GM18511 (cell line): ENCODE results near the gene RASL12.
A peak's percentile ranks its signal among the peaks of the same experiment; 100 is the strongest.

Experiments
- ATAC-seq: cut with Tn5 transposase; IDR thresholded peaks from one replicate; pipeline ENCODE4 v1.9.1; 2021; ENCODE audit warnings: mild to moderate bottlenecking, moderate library complexity; ENCODE audit not compliant: unreplicated experiment

RASL12 gene

DNA sequence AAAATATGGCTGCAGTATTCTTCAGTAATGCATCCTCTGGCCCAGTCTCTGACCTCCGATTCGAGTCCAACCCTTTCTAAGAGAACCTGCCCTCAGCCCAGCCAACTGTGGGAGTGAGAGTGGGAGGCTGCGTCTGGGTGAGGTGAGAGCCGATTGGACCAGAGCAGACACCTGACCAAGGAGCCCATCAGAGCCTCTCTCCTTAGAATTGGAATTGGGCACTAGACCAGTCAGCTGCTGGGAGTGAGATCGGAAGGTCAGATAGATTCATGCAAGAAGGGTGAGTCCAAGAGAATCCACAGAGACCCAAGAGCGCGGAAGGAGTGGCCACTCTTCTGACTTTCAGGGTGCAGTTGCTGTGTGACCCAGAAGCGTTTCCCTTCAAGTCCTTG lies 10.2 kb downstream of the RASL12 start:
- ATAC-seq, result no peak

DNA sequence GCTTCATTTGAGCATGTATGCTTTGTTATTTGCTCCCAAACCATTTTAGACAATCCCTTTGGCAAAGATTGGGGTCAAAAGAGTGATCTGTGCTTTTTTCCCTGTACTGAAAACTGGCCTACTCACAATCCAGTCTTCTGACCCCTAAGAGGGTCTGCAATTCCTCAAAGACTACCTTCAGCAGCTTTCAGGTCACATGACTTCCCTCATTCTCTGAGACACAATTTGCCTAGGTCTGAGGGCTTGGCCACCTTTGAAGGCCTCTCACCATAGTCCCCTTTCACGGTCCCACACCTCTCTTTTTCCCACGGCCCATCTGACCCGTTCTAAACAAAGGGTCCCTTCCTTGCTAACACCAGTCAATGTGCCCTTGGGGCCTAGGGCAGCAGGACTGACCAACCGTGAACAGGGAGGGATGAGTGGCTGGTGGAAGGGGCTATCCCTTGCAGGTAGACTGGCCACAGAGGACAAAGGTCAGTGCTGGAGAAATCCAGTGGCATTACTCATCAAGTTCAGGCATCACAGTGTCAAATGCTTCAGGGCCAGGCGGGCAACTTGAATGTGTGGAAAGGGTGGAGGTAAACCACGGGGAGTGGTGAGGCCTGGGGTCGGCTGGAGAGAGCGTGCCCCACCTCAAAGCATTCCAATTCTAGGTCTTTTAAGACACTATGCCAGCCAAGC lies 10.8 kb downstream of the RASL12 start:
- no peak for ATAC-seq

DNA sequence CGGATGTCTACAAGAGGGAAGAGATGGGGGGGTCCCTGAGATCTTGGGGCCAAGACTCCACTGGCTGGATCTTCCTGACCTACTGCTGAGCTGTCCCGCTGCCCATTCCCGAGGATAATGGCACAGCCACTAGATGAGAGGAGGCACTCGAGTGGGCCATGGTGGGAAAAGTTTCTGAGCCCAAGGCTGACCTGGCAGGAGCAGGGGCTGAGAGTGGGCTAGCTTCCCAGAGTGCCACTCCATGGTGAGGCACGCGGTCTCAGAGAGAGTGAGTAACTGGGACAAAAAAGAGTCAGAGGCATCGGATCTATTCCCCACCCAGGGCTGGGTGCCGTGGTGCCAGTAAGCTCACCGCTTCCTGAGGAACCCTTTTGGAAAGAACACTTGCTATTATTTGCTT lies 11.7 kb downstream of the RASL12 start:
- no peak for ATAC-seq

DNA sequence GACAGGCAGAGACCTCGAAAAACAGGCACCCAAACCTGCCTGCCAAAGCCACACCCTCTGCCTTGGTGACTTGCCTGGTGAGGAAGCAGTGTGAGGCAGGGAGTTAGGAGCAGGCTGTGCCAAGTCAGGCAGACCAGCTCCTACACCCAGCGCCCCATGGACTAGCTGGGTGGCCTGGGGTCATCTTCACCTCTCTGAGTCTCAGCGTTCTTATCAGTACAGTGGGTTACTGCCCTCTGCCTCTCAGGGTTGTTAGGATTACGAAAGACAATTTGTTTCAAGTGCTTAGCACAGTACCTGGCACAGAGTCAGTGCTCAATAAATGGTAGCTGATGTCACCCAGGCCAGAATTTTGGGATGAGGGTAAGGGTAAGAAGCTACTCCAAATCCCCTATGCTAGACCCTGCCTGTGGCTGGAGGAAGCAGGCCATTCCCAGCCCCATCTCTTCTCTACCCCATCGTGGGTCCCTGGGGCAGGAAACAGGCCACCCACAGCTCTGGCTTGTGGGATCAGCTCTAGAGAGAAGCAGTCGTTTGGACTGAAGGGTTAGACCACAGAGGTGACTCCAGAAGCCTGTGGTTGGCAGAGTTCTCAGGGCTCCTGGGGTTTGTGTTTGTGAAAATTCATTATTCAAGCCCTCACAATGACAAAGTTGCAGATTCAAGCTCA lies 12.5 kb downstream of the RASL12 start:
- ATAC-seq, result no peak

DNA sequence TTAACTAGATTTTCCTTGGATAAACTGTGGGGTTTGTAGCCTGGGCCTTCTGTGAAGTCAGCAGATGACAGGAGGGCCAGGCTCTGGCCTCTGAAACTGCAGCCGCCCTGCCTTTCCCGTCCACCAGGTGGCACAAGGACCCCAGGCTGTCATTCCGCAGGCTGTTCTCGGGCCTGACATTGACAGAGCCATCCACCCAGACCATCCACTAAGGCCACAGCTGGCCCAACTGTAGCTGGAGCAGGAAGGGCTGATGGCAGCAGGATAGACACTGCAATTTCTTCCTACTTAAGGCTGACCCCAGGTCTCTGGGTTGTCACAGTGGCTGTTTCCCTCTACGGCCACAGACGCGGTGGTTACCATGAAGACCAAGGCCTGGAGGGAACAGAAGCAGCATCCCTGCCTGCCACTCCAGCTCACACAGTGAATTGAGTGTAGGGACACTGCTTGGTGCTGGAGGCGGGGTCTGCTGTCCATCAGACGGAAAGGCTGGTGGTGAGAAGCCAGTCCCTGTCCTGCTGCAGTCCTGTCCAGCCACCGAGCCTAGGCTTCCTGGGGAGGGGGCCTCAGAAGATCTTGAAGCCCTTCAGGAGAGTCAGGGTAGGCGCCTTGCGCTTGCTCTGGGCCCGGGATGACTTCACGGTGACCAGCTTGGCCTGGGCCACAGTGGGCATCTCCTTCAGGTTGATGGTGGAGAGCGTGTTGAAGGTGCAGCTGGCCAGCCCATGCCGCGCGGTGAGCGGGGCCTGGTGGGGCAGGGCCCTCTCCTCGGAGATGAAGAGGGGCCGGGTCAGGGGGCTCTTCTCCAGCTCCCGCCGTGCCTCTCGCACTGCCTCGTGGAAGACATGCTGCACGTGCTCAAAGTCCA lies 13.2 kb downstream of the RASL12 start:
- no peak for ATAC-seq

DNA sequence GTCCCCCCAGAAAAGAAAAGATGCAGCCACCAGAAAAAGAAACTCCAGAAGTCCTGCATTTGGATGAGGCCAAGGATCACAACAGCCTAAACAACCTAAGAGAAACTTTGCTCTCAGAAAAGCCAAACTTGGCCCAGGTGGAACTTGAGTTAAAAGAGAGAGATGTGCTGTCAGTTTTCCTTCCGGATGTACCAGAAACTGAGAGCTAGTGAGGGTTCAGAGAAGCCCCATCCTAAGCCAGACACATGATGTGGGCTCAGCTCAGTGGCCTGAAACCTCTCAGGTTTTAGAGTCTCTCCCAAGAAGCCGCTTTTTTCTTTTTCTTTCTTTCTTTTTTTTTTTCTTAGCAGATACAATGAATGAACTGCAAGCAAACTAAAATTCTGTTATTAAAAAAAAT lies 14.8 kb downstream of the RASL12 start:
- ATAC-seq, result no peak

DNA sequence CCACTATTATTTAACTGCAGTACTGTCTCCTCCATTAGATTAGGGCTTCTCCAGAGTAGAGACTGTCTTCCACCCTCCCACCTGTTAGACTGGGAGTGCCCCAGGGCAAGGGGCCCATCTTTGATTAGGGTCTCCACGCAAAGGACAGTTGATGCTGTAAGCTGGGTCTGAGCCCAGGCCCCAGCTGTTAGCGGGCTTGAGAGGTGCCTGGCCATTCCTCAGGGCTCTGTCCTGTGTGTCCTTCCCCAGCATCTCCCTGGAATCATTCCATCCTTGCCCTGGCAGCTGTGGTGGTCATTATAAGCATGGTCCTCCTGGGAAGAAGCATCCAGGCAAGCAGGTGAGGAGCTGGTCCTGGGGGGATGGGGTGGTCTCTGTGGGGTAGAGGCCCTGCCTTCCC lies 16.5 kb downstream of the RASL12 start:
- ATAC-seq, result no peak

DNA sequence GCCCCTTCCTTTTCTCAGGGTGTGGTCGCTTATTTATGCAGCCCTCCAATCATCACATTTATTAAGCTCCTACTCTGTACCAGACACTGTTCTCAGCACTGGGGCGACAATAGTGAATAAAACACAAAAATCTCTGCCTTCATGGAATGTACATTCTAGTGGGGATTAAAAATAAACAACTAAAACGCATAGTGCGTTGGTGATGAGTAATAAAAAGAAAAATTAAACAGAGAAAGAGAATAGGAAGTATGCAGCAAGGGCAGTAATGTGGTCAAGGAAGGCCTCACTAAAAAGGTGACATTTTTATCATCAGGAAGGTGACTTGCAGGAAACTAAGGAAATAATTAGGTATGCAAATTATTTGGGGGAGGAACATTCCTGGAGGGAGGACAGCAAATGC lies 17.5 kb downstream of the RASL12 start:
- no peak for ATAC-seq

DNA sequence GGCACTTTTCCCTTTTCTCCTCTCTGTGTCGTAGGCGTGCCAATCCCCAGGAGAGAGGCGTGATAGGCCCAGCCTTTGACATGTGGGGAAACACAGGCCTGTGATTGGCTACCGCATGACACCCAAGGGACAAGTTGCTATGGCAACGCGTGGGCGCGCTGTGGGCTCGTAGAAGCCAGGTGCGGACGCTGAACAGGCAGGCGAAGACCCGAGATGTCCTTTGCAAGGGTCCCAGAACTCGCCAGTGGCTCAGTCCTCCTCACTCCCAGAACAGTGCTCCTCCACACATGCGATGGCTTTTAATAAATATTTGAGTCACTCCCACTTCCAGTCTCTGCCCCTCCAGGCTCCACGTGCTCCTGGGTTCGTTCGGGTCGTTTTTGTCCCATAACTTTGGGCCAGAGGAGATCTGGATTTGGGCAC lies 18.4 kb downstream of the RASL12 start:
- peak; percentile 84 for ATAC-seq

DNA sequence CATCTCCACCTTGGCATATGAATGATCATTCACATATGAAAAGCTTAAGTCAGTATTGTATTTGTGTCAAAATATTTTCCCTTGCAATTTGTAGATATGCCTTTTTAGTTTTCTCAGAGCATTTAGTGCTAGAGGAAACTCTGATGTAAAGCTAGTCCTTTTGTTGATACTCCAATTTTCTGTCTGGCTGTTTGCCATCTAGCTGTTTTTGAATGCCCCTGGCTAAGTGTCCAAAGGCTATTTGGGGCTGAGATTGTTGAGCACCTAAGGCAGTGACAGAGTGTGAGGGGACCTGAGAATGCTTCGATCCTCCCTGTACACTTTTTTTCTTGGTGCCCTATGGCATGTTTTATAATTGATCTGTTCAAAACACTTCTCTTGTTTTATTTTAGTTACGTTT lies 19.6 kb downstream of the RASL12 start:
- no peak for ATAC-seq

DNA sequence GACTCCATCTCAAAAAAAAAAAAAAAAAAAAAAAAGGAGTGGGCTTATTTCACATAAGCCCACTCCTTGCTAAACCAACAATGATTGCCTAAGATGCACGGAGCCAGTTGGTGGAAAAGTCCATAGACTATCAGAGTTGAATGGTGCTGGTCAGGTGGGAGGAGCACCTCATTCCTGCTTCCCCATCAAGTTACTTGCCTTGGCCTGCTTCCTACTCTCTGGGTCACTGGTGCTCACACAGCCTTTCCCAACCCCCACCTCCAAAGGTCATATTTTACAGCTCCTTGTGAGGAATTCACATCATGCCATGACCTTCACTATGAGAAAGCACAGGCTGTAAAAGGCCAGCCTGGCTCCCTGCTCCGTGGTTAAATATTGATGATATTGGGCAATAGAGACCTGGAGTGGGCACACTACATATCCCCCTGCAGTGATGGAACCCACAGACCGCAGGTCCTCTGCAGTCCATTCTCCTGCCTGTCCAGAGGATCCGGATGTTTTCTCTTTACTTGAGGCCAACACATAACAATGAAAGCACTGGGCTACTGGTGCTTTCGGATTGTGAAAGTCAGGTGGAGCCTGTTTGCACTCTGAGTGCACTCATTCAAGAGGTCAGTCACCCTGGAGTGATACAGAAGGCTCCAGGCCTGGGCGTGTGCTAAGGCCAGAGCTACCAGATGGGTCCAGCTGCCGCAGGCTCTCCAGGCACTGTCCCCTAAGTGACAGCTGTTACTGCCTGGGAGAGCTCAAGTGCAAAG lies 22.9 kb downstream of the RASL12 start, which contains the start of gene SLC51B:
SLC51B (plus strand) TSS at position 664 of the 758 bp plus-strand sequence. CDS start 4,618 bp downstream, outside the sequence.
- ATAC-seq, result no peak

DNA sequence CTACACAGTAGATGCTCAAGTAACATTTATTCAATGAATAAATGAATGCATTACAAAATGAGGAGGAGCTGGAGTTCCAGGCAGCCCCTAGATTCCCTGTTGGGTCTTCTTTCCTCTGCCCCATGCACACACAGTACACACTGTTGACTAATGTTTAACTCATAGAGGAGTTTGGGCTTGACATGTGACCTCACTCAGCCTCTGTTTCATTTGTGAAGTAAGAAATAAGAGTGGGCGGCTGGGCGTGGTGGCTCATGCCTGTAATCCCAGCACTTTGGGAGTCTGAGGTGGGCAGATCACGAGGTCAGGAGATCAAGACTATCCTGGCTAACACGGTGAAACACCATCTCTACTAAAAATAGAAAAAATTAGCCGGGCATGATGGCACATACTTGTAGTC lies 23.6 kb downstream of the RASL12 start:
- peak; percentile 68 for ATAC-seq

DNA sequence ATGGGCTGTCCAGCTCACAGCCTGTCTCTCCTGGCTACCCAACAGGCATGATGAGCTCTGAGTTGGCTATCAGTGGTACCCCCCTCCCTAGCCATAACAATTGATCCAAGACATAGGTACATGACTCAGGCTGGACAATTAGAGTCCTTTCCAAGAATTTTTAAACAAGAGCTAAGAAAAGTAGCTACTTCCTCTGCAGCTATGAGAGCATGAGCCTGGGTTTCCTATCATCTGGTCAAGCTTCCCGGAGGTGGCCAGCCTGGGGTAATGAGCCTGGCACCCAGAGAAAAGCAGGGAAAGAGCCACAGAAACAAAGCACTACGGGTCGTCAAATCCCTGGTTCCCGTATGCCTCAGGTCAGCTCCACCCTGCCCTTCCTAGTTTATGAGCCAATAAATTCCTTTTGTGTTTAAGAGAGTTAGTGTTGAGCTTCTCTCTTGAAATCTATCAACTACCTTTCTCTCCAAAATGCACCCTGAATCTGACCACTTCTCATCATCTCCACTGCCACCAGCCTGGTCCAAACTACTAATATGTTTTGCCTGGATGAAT lies 24.9 kb downstream of the RASL12 start:
- no peak for ATAC-seq

DNA sequence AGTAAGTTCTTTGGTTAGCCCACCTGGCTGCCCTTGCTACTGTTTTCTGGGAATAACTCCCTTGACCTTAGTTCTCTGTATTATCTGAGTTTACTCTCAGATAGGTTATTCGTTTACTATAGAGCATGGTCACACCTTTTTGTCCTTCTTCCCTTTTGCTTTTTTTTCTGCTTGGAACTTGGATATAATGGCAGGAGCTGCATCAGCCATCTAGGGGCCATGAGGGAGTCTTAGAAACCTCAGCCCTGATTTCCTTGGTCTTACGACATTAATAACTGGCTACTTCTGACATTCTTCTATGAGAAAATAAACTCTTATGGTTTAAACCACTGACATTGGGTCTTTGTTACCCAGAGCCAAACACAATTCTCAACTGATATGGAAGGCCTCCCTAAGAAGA lies 26.0 kb downstream of the RASL12 start:
- ATAC-seq, result no peak

DNA sequence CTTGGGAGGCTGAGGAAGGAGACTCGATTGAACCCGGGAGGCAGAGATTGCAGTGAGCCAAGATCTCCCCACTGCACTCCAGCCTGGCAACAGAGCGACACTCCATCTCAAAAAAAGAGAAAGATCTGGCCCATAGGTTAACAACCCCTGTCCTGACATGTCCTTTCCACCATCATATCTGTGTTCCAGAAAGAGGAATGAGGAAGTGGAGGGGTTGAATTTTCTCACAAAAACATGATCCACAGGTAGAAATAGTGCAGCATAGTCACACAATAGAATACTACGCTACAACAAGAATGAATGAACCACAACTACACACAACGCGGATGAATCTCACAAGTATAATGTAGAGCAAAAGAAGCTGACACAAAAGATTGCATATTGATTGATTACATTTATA lies 27.3 kb downstream of the RASL12 start:
- no peak for ATAC-seq

DNA sequence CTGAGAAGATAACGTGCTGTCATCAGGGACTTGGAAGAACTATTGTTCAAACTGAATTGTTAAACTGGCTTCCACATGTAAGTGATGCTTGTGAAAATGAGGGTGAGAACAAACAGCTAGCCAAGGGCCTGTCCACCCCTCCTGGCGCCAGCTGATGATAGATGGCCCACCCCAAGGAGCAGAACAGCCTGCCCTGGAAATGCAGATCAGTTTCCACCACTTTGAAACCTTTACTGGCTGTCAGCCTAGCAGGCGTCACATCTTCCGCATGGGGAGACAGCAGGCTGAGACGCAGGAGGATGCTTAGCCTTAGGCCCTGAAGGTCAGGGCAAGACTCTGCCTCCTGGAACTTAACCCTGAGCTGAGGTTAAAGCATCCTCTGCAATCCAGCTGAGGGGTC lies 29.0 kb downstream of the RASL12 start:
- ATAC-seq, result no peak

DNA sequence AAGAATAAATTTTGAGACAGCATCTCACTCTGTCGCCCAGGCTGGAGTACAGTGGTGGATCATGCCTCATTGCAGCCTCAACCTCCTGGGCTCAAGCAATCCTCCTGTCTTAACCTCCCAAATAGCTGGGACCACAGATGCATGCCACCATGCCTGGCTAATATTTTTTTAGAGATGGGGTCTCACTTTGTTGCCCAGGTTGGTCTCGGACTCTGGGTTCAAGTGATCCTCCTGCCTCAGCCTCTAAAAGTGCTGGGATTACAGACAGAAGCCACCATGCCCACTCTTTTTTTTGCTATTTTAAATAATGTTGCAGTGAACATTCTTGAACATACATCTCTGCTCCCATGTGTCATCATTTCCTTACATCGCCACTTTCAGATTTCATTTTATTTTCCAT lies 29.4 kb downstream of the RASL12 start:
- no peak for ATAC-seq

DNA sequence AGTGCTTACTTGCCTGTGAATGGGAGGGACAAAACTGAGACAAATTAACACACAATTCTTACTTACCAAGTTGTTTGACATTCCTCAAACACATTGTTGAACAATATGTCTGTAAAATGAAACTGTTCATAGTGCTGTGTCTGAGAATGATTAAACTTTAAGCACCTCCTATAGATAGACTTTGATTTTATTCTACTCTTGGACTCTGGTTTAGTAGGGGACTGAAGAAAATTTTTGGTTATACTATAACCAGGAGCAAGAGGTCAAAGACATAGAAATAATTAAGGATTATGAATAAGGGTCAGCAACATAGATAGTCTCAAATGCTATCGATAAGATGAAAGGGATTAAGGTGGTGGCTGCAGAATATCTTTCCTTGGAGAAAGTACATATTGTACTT lies 30.5 kb downstream of the RASL12 start:
- ATAC-seq, result no peak

DNA sequence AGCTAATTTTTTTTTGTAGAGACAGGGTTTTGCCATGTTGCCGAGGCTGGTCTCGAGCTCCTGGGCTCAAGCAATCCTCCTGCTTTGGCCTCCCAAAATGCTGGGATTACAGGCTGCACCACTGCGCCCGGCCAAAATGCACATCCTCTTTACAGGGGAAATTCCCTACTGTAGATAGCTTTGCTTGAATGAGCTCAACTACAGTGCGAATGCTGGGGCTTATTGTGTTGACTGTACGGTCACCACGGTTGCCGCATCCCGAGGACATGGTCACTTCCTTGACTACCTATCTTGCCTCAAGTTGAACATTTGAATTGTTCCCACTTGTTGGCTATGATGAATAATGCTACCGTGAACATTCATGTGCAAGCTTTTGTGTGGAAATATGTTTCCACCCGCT lies 33.1 kb downstream of the RASL12 start:
- no peak for ATAC-seq

DNA sequence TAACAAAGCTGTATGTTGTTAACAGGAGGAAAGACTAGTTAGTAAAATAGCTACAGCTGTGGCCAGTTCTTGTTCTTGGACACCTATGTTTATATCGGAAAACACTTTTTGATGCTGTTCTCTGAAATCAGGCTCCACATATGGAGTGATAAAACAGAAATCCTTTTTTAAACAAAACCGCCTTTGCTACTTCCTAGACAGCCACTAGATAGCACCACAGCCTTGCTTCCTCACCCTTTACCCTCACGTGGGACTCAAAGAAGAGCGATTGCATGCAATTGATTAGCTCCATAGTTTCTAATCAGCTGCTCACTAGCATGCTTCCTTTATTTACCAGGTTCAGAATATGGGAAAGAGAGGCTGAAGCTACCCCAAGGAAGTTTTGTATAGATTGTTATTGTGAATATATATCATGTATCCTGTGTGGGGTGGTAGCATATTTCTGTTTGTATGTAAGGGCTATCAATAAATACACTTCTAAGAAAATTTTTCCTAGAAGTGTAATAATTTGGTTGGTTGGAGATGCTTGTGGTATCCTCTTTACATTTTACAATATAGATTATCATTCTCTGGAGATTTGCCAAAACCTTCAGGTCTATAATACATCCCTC lies 34.0 kb downstream of the RASL12 start:
- ATAC-seq, result no peak
